LHCN-M2 (cell line): ENCODE results near the gene ADAMTS17. TPM values are rescaled to one million over a fixed set of nuclear protein-coding genes. Genes with fewer than 3 reads are reported as not detected.
"Not testable (repeated sequence)": the region's sequence is repeated elsewhere in the genome, so short reads cannot be mapped to it uniquely, and the experiment has no call there.

Experiments used
- DNase-seq: peaks from one replicate; pipeline ENCODE4 v3.0.0-alpha.2; 2012; ENCODE audit warnings: low read depth
- total RNA-seq: library from RNA; depleted of rRNA; stranded (reverse); fragments of >200 nt; gene quantifications from 2 replicates; pipeline ENCODE4 v1.2.3, GENCODE V29; 2014; rRNA removed

Gene ADAMTS17
- total RNA-seq, 1 experiment from 2014 or later, result 0.11 TPM

DNA sequence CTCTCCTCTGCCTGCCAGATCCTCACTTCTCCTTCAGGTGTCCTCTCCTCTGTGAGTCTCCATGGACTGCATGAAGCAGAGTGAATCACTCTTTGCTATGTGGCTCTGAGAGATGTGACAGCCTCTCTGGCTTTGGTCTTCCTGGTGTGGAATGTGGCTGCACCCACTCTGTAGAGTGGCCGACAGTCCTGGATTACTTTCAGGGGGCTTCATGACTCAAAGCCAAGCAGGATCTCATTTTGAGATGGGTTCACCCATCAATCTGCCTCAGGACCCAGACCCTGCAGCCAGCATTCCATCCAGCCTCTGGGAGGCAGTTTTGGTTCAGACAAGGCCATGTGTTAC is 386.6 kb downstream of the ADAMTS17 start:
- no peak for DNase-seq

DNA sequence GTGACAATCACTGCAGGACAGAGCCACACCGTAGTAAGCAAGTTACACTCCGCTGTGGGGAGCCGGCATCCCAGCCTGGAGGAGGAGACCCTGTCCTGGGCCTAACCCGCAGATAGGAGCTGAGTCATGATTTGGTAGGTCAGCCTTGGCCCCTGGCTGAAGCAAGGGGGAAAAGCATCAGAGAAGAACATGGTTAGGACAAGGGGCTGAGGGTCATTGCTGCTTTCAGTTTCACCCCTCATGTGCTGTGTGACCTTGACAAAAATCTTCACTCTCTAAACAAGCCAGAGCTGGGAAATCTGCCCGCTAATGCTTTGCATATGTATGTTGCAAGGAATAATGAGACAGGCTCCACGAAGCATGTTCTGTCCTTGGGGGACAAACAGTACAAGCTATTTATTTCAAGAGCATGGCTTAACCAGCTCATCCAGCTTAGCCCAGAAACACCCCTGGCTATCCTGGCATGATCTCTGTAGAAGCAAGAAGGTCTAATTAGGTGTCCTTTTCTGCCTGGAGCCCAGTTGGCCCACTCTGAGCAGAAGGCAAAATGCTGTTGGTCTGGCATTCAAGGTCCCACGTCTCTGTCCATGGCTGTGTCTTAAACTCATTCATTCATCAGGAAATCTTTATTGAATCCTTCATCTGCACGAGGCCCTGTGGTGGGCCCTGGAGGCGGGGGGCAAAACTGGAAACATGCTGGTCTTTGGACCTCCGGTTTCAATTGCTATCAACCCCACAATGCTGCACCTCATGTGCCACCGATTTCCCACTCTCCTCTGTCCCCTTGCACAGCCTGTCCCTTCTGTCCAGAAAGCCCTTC is 387.2 kb downstream of the ADAMTS17 start:
- DNase-seq, result no peak

DNA sequence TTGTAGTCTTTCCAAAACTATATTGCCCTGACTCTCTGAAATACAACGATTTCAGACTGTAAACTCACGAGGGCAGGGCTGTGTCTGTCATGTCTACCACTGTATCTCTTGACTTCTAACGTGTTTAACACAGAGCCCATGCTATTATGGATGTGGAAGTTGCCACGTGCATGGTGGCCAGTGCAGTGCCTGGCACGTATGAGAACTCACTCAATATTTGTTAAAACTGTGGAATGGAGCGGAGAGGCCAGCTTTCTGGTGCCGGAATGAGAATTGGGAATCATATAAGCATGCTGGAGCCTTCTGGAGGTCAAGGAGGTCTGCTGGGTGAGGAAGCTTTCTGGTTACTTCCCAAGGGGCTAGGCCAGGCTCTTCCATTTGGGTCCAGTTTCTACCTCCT is 387.9 kb downstream of the ADAMTS17 start:
- no peak for DNase-seq

DNA sequence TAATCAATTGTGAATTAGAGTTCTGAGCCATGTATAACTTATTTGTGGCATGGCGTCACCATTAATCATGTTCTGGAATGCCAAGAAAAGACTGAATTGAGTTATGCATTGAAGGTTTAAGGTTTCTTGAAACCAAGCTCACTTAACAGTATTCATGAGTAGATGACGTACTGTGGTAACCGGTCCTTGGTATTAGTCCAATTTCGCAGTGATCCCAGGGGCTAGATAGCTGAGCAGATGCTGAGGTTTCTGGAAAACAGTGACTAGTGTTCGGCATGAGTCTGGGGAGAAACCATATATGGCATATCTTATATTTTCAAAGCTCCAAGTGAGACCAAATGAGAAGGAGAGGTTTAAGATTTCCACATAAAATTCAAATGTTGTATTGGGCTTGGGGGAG is 390.3 kb downstream of the ADAMTS17 start:
- DNase-seq, result peak; percentile 52

DNA sequence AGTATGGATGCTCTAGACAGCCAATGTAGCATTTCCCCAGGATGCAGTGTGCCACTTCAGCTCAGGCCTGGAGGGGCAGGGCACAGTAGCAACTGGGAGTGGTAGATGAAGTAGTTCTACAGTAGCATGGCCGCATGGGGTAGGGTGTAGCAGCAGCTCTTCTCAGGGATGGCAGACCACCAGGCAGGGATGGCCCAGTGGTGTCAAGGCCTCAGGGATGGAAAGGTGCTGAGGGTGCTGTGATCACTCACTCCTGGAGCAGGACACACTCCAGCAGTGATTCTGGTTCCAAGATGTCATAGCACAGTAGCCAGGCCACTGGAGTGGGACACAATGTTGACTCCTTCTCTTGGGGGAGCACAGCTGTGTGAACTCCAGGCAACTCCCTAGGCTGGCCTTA is 397.6 kb downstream of the ADAMTS17 start:
- no peak for DNase-seq

DNA sequence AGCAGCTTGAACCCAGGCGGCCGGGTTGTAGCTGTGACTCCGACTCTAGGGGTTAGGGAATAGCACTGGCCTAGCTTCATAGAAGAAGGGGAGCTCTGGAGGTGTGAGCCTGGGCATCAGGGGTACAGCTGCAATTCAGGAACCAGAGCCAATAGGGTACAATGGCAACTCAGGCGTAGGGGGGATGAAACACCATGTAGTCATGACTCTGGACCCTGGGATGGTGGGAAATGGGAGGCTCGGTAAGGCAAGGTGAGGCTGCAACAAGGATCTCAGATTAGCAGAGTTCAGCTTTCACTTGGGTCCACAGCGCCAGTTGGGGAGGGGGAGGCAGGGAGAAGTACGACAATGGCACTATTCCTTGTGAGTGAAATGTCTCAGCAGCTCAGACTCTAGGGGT is 398.3 kb downstream of the ADAMTS17 start:
- no peak for DNase-seq

DNA sequence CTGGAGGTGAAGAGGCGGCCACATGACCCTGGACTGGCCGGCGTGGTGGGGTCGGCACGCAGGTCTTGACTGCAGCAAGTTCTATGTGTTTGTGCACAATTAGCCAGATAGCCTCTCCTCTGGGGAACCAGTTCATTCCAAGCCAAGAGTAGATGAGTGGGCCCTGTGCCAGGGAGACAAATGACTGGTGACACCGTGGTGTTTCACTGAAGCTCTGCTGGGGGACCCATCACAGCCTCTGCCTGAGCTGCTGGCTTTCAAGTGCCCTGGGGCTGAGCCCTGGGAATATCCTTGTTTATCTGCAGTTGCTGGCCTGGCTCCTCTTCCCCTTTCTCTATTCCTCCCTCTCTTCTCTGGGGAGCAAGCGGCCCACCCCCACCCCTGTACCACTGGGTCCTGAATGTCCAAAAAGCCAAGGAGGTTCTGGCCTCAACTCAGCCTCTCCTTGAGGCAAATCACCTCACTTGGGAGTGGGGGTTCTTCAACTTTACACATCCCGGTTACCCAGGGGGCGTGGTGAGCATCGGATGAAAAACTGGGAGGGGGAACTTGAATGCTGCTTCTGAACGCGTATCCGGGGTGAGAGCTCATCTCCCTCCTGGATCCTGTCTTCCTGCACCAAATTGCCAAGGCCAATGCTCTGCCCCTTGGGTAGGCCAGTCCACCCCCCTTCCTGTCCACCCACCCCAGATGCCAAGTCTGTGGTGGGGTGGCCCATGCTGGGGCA is 408.9 kb downstream of the ADAMTS17 start:
- DNase-seq, result no peak

DNA sequence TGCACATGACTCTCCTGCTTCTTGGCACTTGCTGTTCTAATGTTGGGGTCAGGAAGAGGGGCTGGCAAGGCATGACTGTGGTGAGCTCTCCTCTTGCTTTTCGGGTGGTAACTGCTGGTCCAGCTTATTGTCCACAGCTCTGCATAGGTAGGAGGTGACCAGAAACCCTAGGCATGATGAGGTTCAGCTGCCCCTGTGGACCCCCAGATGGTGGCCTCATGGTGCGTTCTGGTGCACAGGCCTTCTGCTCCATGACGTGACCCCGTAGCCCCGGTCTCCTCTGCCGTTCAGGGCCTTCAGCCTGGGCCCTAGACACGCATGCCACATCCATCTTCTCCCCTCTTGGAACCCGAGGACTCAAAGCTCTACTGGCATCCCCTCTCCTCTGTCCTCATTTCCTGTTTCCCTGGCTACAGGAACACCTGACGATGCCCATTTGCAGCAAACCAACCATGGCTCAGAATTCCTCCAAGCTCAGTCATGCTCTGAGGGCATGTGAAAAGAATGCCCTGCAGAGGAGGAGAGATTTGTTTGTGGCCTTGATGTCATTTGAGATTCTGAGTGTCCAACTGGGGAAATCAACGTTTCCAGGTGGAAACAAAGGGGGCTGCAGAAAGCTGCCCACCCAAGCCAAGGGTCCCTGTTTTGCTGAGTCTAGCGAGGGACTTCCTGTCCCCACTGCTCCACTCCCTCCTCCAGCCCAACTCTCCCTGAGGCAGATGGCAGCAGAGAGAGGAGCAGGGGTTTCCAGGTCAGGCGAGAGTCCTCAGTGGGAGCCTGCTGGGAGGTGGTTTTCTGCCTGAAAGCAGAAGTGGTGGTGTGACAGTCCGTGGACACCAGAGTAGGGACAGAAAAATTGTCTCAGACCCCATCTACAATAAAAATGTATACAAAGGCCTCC is 409.8 kb downstream of the ADAMTS17 start:
- DNase-seq, result peak; percentile 46

DNA sequence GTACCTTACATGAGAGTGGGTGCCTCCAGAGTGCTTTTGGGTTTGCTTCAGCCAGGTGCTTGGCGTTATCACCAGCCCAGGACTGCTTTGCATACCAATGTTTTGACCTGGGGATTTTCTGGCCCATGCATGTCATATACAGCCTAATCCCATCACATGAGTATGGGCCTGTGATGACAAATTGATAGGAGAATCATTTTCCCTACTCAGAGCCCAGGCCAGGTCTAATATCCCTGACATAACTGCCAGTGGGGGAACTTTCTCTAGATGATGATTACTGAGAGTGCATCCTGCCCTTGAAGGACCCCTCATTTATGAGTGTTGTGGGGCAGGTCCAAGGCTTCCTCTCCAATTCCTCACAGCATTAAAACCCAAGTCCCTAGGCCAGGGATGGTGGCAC is 411.1 kb downstream of the ADAMTS17 start:
- DNase-seq, result no peak

DNA sequence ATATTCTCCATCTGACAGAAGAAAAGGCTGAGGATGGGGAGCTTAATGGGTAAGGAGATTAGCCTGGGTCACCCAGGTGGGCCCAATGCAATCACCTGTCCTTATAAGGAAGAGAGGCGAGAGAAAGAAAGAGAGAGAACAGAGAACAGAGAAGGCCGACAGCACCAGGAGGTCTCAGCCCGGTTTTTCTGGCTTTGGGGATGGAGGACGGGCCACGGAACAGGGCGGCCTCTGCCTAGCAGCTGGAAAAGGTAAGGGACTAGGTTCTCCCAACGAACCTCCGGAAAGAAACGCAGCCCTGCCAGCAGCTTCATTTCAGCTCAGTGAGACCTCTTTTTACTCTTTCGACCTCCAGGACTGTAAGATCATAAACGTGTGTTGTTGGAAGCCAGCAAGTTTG is 412.5 kb downstream of the ADAMTS17 start:
- no peak for DNase-seq

DNA sequence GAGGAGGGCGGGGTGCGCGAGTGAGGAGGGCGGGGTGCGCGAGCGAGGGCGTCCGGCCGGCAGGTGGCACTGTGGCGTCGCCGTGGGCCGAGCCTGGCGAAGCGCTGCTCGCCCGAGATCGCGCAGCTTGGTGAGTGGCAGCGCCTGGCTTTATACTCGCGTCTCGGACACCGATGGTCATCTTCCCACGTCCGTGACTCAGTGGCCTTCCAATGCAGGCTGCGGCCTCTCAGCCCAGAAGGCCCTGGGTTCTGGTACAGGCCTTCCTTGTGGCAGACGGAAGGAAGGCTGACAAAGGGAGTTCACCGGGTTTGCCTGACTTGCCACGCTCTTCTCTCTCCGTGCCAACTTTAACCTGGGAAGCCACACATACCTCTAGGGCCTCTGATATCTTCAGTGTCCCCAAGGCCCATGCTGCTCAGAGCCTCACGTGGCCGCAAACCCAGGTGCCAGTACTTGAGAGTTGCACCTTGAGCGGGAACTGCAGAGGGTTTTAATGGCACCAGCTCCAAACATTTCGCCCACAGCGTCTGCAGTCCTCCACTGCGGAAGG is 413.3 kb downstream of the ADAMTS17 start:
- DNase-seq, result peak; percentile 69

DNA sequence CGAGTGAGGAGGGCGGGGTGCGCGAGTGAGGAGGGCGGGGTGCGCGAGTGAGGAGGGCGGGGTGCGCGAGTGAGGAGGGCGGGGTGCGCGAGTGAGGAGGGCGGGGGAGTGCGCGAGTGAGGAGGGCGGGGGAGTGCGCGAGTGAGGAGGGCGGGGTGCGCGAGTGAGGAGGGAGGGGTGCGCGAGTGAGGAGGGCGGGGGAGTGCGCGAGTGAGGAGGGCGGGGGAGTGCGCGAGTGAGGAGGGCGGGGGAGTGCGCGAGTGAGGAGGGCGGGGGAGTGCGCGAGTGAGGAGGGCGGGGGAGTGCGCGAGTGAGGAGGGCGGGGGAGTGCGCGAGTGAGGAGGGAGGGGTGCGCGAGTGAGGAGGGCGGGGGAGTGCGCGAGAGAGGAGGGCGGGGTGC is 415.2 kb downstream of the ADAMTS17 start:
- not testable (repeated sequence) for DNase-seq

DNA sequence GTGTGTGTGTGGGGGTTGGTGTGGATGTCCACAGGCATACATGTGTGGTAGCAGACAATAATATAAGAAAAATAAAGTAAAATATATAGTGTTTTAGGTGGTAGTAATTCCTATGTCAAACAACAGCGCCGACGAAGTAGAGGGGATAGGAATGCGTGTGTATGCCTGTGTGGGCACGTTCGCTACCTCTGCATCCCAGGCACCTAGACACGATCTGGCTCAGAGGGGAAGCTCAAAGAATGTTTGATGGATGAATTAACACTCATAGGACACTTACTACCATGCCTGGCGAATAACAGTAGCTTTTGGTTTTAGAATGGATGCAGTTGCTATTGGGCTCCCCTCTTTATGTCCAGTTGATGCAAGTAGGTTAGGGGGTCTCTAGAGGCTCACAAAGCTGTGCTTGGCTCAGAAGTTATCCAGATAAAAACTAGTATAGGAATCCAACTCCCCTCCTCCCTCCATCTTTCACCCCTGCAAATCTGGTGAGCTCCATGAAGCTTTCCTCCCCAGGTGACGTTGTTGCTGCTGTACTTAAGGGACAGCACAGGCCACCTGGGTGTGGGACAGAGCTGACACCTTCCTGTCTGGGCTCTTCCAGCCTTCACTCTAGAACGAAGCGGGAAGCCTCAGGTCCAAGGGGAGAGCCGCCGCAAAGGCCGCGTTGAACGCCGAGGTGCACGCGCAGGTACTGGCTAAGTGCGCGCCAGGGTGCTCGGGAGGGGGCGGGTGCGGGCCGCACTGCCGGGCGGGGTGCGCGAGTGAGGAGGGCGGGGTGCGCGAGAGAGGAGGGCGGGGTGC is 415.9 kb downstream of the ADAMTS17 start:
- no peak for DNase-seq

DNA sequence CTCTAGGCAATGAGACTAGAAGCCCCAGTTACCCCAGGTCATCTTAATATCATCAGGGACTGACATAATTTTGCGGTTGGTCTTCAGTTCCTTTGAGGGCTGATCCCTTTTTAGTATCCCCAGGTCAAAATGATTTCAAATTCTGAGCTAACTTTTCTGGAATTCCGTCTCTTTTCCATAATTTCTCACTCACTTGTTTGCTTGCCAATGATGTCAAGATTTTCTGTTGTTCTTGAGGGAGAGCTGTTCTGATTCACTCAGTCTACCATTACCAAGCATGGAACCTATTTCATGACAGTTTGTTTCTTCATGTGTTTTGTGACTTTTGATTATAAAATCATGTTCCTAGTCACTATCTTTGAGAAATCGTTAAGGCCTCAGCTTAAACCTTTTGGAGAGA is 418.1 kb downstream of the ADAMTS17 start:
- no peak for DNase-seq

Other genes with a start within 250 kb of the ADAMTS17 start
- not detected in 2 replicates for gene CERS3, start 187.0 kb upstream of the ADAMTS17 start, total RNA-seq